ENCODE results near the gene LRRC53.

DNA sequence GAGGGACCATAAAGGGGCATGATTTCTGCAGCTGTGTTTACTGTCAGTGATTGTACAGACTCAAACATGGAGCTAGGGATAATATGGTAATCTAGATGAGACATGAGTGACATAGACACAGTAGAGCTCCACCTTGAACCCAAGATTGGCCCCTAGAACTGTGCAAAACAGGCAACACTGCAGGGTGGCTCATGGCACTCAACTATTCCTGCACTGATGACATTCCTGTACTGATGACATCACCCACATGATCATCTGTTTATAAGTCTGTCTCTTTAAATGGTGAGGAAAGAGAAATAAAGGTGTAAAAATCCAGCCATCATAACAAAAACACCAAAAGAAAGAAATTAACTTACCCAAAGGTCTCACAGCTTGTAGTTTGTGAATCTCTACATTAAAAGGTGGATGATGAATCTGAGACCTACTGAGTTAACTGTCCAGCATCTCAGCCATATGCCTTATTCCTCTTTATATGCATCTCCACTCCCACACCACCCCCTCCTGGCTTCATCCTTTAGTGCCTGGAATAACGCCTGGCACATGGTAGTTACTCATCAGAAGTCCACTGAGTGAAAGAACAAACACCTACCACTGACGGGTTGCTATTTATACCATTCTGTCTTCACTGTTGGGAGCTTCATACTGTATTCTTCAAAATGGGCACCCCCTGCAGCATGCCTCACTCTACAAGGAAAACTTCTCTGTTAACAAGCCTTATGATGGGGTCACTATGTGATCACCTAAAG, at the start of gene LRRC53:
- TF ChIP-seq, protein P1, sequence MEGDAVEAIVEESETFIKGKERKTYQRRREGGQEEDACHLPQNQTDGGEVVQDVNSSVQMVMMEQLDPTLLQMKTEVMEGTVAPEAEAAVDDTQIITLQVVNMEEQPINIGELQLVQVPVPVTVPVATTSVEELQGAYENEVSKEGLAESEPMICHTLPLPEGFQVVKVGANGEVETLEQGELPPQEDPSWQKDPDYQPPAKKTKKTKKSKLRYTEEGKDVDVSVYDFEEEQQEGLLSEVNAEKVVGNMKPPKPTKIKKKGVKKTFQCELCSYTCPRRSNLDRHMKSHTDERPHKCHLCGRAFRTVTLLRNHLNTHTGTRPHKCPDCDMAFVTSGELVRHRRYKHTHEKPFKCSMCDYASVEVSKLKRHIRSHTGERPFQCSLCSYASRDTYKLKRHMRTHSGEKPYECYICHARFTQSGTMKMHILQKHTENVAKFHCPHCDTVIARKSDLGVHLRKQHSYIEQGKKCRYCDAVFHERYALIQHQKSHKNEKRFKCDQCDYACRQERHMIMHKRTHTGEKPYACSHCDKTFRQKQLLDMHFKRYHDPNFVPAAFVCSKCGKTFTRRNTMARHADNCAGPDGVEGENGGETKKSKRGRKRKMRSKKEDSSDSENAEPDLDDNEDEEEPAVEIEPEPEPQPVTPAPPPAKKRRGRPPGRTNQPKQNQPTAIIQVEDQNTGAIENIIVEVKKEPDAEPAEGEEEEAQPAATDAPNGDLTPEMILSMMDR (IDR thresholded peaks at IDR 0.05), result no peak
- TF ChIP-seq EP300 (IDR thresholded peaks at IDR 0.05), result no peak

Data from tibial nerve (tissue), 4 donors.